Measurements from ENCODE around the gene IFITM1. TPM values are rescaled to one million over a fixed set of nuclear protein-coding genes. Genes with fewer than 3 reads are reported as not detected.

IFITM1 gene
- total and polyA plus RNA-seq, 9 of the 15 experiments (the other 6 are each of a cell fraction or from before 2014, with no cell fraction given): 691 to 5,579 (median 974) TPM

DNA sequence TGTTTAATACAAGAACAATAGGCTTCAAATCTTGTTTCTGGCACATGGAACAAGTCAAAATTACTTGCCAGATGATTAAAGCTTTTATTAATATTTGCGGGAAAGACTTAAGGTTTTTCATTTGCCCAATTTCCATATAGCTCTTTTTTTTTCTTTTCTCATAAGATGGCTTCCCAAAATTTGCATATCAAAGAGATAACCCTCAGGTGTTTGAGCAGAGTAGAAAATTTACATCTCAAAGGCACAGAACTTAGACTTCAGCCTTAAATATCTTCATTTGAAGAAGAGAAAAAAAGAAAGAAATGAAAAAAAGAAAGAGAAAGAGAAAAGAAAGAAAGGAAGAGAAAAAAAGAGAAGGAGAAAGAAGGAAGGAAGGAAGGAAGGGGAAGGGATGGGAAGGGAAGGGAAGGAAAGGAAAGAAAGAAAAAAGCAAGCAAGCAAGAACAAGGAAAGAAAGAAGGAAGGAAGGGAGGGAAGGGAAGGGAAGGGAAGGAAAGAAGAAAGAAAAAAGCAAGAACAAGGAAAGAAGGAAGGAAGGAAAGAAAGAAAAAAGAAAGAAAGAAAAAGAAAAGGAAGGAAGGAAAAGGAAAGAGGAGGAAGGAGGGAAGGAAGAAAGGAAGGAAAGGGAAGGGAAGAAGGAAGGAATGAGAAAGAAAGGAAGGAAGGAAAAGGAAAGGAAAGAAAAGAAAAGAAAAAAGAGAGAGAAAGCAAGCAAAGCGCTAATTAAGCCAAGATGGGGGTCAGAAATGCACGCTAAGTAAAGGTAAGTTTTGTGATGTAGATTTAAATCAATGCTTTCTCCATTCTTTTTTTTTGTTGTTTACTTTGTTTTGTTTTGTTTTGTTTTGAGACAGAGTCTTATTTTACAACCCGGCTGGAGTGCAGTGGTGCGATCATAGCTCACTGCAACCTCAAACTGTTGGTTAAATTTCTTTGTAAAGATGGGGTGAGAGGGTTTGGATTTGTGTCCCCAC lies 27.0 kb downstream of the IFITM1 start (continued):
- TF ChIP-seq KLF6 (CRISPR knock-in tag; IDR thresholded peaks at IDR 0.05; ENCODE audit: borderline replicate concordance) (no peak), ZNF780A (CRISPR knock-in tag; IDR thresholded peaks at IDR 0.05) (no peak), ZNF316 (IDR thresholded peaks at IDR 0.05) (peak; percentile 40; the same call in 1 of the 2 replicates), TAF9B (IDR thresholded peaks at IDR 0.05; ENCODE audit: partially characterized antibody) (no peak), HMG20B (CRISPR knock-in tag; IDR thresholded peaks at IDR 0.05) (no peak), BACH1 (tag; IDR thresholded peaks at IDR 0.05) (no peak), ZNF165 (CRISPR knock-in tag; IDR thresholded peaks at IDR 0.05; ENCODE audit: borderline replicate concordance) (no peak), ZNF124 (CRISPR knock-in tag; IDR thresholded peaks at IDR 0.05) (no peak), SMARCA4 (IDR thresholded peaks at IDR 0.05) (0 out of 2 replicates have a peak, but pooled peaks have one; percentile 16), ZNF764 (CRISPR knock-in tag; IDR thresholded peaks at IDR 0.05; ENCODE audit: low read depth) (no peak), COPS2 (conservative IDR thresholded peaks at IDR 0.05) (no peak), LARP7 (IDR thresholded peaks at IDR 0.05) (peak; percentile 98), TARDBP (IDR thresholded peaks at IDR 0.05) (no peak), RFX5 (IDR thresholded peaks at IDR 0.05; ENCODE audit: low read depth, low read length) (no peak), MCM7 (IDR thresholded peaks at IDR 0.05) (0 out of 4 replicates have a peak, but pooled peaks of 1 of the 2 experiments have one; percentile 37), NCOA6 (IDR thresholded peaks at IDR 0.05) (no peak)
- TF ChIP-seq, protein P1, sequence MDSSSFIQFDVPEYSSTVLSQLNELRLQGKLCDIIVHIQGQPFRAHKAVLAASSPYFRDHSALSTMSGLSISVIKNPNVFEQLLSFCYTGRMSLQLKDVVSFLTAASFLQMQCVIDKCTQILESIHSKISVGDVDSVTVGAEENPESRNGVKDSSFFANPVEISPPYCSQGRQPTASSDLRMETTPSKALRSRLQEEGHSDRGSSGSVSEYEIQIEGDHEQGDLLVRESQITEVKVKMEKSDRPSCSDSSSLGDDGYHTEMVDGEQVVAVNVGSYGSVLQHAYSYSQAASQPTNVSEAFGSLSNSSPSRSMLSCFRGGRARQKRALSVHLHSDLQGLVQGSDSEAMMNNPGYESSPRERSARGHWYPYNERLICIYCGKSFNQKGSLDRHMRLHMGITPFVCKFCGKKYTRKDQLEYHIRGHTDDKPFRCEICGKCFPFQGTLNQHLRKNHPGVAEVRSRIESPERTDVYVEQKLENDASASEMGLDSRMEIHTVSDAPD (CRISPR knock-in tag; IDR thresholded peaks at IDR 0.05): no peak
- TF ChIP-seq, protein P2, sequence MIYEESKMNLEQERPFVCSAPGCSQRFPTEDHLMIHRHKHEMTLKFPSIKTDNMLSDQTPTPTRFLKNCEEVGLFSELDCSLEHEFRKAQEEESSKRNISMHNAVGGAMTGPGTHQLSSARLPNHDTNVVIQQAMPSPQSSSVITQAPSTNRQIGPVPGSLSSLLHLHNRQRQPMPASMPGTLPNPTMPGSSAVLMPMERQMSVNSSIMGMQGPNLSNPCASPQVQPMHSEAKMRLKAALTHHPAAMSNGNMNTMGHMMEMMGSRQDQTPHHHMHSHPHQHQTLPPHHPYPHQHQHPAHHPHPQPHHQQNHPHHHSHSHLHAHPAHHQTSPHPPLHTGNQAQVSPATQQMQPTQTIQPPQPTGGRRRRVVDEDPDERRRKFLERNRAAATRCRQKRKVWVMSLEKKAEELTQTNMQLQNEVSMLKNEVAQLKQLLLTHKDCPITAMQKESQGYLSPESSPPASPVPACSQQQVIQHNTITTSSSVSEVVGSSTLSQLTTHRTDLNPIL (CRISPR knock-in tag; IDR thresholded peaks at IDR 0.05): no peak
- TF ChIP-seq, protein P3, sequence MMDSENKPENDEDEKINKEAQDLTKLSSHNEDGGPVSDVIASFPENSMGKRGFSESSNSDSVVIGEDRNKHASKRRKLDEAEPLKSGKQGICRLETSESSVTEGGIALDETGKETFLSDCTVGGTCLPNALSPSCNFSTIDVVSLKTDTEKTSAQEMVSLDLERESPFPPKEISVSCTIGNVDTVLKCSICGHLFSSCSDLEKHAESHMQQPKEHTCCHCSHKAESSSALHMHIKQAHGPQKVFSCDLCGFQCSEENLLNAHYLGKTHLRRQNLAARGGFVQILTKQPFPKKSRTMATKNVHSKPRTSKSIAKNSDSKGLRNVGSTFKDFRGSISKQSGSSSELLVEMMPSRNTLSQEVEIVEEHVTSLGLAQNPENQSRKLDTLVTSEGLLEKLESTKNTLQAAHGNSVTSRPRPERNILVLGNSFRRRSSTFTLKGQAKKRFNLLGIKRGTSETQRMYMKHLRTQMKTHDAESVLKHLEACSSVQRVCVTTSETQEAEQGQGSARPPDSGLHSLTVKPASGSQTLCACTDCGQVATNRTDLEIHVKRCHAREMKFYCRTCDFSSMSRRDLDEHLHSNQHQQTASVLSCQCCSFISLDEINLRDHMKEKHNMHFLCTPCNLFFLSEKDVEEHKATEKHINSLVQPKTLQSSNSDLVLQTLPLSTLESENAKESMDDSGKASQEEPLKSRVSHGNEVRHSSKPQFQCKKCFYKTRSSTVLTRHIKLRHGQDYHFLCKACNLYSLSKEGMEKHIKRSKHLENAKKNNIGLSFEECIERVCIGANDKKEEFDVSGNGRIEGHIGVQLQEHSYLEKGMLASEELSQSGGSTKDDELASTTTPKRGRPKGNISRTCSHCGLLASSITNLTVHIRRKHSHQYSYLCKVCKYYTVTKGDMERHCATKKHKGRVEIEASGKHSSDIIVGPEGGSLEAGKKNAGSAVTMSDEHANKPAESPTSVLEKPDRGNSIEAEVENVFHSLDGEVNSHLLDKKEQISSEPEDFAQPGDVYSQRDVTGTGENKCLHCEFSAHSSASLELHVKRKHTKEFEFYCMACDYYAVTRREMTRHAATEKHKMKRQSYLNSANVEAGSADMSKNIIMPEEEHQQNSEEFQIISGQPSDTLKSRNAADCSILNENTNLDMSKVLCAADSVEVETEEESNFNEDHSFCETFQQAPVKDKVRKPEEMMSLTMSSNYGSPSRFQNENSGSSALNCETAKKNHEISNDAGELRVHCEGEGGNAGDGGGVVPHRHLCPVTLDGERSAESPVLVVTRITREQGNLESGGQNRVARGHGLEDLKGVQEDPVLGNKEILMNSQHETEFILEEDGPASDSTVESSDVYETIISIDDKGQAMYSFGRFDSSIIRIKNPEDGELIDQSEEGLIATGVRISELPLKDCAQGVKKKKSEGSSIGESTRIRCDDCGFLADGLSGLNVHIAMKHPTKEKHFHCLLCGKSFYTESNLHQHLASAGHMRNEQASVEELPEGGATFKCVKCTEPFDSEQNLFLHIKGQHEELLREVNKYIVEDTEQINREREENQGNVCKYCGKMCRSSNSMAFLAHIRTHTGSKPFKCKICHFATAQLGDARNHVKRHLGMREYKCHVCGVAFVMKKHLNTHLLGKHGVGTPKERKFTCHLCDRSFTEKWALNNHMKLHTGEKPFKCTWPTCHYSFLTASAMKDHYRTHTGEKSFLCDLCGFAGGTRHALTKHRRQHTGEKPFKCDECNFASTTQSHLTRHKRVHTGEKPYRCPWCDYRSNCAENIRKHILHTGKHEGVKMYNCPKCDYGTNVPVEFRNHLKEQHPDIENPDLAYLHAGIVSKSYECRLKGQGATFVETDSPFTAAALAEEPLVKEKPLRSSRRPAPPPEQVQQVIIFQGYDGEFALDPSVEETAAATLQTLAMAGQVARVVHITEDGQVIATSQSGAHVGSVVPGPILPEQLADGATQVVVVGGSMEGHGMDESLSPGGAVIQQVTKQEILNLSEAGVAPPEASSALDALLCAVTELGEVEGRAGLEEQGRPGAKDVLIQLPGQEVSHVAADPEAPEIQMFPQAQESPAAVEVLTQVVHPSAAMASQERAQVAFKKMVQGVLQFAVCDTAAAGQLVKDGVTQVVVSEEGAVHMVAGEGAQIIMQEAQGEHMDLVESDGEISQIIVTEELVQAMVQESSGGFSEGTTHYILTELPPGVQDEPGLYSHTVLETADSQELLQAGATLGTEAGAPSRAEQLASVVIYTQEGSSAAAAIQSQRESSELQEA (IDR thresholded peaks at IDR 0.05; ENCODE audit: low read depth): peak; percentile 47; the same call in 1 of the 2 replicates

Data from K562 (cell line).